A549 treated with DMSO at 1 μM for 4 hours (cell line): ENCODE data around the gene CREB3L2. TPM values are rescaled to one million over a fixed set of nuclear protein-coding genes. Genes with fewer than 3 reads are reported as not detected.

Experiments
- total RNA-seq: library from RNA; stranded (reverse); fragments of 200-300 nt; extraction: Qiagen RNA extraction; gene quantifications from 5 replicates; pipeline ENCODE4 v1.2.3, GENCODE V29; 2022; ENCODE audit warnings: low read depth

CREB3L2 gene, protein sequence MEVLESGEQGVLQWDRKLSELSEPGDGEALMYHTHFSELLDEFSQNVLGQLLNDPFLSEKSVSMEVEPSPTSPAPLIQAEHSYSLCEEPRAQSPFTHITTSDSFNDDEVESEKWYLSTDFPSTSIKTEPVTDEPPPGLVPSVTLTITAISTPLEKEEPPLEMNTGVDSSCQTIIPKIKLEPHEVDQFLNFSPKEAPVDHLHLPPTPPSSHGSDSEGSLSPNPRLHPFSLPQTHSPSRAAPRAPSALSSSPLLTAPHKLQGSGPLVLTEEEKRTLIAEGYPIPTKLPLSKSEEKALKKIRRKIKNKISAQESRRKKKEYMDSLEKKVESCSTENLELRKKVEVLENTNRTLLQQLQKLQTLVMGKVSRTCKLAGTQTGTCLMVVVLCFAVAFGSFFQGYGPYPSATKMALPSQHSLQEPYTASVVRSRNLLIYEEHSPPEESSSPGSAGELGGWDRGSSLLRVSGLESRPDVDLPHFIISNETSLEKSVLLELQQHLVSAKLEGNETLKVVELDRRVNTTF
- 30.0 to 41.6 TPM (median 39.4 TPM) in 5 replicates for total RNA-seq

DNA sequence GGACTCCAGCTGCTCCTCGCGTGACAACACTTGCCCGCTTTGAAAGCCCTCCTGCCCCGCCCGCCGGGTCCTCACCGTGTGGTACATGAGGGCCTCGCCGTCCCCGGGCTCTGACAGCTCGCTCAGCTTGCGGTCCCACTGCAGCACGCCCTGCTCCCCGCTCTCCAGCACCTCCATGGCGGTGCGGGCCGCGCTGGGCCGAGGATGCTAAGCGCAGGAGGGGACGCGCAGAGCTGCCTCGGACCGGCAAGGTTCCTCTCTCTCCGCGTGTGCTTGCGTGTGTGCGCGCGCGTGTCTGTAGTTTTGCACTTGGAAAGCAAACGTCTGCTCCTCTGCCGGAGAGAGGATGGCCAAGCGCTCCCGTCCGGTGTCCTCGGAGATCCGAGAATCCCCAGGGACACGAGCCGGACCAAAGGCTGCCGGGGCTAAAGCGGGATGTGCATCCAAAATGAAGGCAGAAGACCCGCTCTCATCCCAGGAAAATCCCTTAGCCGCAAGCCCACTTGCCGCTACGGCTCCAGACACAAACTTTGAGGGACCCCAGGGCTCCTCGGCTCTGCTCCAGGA, at the start of gene CREB3L2:
Gene CREB3L2, minus strand, starts transcription at position 558 of the 567 bp plus-strand sequence. Its CDS starts 381 bp downstream, at position 177.

GRCh38 chr7:137846827-137847567, 154.9 kb downstream of the CREB3L2 start, which contains the start of gene DGKI:
Gene DGKI (minus strand): TSS chr7:137846974.

Other genes starting within 250 kb of the CREB3L2 start
- 0.15 to 0.38 TPM (median 0.30 TPM) in 5 replicates for gene DGKI, start 155.1 kb downstream of the CREB3L2 start, total RNA-seq
- not detected in 5 replicates for gene AKR1D1, start 74.4 kb upstream of the CREB3L2 start, total RNA-seq